Stimulated activated CD4-positive, alpha-beta T cell treated with anti-CD3 and anti-CD28 coated beads, Interleukin-12 subunit alpha, Interleukin-12 subunit beta, amount 100 ng/mL, for 48 hours (primary cell): ENCODE data around the gene CRTAC1.

ENCODE experiments used
- DNase-seq, 3 donors: peaks; one replicate each; pipeline ENCODE4 v3.0.0-alpha.2; 2020; ENCODE audit warnings: low read depth in 2 of 3, low spot score in 1 of 3

CRTAC1 gene

DNA sequence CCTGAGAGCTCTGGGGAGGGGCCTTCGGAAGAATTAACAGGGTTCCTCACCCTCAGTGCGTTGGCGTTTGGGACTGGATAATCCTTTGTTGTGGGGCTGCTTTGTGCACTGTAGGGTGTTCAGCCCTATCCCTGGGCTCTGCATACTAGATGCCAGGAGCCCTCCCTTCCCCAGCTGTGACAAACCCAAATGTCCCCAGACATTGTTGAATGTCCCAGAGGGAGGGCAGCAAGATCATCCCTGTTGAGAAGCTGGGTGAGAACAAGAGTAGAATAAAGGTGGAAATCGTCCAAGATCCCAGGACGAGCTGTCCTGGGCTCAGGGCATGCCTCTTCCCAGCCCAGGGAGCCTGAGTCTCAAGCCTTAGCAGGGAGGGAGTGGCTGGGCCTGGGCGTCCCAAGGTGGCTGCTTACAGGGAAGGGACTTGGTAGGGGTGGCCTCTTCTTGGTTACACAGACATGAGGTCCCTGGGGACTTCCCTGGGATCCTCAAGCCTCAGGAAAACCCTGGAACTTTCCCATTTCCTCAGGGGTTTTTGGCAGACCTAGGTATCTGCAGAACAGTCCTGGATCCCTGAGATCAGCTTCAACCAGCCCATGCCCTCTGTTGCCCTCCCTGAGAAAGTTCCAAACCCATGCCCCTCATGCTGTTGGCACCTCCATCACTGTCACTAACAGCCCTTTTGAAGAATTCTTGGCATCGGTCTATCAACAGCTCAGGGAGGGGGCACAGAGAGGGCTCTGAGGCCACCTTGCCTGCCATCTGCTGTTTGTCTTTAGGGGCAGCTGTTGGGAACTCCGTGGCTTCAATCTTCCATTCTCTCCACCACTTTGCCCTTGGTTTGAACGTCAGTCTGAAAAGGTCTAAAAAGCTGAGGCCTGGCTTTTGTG lies 127.0 kb downstream of the CRTAC1 start:
- no peak for DNase-seq

DNA sequence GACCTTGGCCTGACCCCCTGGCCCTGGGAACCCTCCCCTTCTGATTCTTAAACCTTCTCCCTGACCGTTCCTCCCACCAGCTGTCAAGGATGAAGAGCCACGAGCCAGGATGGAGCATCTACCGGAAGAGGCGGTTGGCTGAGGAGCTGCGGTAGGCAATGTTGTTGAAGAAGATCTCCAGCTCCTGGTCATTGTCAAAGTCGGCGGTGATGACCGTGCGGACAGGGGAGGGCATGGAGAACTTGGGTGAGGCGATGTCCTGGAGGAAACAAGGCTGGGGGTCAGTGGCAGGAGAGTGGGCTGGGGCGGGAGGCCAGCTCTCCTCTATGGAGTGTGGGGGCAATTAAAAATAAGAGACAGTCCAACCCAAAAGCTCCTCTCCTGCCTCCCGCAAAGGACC lies 129.0 kb downstream of the CRTAC1 start:
- DNase-seq: no peak

DNA sequence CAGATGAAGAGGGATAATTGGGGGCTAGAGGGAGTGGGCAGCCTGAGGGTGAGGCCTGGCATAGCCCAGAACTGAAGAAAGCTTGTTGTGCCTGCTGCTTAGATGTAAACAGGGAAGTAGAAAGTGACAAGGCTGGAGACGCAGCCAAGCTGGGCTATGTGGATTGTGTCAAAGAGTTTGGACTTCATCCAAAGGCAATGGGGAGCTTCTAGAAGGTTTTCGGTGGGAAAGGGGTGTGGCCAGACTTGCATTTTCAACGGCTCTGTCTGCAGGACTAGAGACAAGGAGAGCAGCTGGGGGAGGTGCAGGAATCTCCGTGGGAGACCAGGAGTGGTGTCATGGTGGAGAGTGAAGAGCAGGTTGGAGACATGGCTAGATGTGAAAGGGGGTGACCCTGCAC lies 132.0 kb downstream of the CRTAC1 start:
- DNase-seq: no peak

DNA sequence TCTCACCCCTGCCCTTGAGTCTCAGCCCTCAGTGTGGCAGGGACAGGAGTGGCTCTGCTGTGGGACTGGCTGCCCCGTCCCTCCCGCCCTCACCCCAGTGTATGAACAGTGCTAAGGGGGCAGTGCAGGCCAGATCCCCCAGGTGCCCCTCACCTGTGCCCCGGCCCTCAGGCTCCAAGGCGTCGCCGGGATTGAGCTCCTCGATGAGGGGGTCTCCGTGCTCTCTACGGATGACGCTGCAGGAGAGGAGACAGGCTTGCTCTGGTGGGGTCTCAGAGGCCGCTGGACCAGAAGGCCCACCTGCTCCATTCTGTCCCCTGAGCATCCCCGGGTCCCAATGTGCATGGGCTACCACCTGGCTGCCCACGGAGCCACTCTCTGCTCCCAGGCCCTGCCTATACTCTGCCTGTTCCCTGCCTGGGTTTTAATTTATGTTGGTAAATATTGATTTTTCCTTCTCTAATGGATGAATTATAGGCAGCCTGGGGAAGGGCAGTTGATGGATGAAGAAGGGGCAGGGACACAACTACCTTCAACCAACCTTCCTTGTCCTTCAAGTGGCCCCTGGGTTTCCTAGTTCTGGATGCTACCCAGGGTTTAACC lies 133.6 kb downstream of the CRTAC1 start:
- DNase-seq: no peak

DNA sequence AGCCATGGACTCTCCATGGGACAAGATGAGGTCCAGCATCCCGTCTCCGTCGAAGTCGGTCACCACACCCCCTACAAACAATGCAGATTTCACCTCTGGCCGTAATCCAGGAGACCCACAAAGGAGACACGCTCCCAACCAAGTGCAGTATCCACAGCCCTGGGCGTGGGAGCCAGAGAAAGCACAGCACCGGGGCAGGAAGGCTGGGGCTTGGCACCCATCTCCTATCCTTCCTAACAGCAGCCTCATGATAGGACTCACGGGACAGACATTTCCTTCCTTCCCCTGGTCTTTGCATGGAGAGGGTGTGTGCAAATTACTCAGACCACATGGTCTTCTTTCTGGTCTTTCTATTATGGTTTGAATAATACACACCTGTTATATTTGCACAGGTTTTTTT lies 134.5 kb downstream of the CRTAC1 start:
- no peak for DNase-seq

DNA sequence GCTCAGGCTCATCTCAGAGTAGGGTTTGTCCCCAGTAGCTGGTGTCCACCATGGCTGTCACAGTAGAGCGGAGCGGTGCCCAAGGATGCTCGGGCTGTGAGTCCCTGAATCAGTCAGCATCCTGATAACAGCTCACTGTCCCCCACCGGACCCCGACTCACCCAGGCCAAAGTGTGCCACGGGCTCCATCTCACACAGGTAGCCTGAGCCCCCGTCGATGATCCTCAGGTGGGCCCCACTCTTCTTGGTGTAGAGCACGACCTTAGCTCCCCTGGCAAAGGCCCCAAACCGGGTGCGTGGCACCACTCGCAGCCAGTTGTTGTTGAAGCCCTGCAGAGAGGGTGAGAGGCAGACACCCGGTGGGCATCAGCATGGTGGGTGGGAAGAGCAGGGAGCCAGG lies 135.3 kb downstream of the CRTAC1 start:
- DNase-seq: no peak

DNA sequence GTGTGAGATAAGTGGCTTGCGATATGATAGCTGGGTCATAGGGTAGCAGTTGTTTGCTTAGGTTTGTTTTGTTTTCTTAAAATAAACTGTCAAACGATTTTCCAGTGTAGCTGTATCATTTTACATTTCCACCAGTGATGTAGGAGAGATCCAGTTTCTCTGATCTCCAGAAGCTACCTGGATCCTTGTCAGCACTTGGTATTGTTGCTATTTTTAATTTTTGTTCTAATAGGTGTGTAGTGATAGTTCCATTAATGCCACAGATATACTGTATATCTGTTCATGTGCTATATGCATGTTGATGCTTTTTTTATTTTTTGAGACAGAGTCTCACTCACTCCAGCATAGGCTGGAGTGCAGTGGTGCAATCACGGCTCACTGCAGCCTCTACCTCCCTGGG lies 136.3 kb downstream of the CRTAC1 start:
- no peak for DNase-seq

DNA sequence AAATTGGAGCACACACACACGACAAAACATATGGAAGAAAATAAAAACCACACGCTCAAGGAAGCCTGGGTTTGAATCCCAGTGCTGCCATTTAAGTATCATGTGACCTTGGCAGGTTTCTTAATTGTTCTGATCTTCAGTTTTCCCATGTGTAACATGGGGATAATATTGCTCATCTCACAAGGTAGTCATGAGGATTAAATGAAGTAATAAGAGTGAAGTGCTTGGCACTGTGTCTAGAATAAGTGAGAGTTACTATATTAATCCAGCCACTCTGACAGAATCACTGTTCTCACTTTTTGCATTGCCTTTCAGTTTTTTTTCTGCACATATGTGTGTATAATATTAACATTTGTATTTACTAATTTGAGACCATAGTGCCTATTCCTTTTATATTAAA lies 137.5 kb downstream of the CRTAC1 start:
- no peak for DNase-seq

DNA sequence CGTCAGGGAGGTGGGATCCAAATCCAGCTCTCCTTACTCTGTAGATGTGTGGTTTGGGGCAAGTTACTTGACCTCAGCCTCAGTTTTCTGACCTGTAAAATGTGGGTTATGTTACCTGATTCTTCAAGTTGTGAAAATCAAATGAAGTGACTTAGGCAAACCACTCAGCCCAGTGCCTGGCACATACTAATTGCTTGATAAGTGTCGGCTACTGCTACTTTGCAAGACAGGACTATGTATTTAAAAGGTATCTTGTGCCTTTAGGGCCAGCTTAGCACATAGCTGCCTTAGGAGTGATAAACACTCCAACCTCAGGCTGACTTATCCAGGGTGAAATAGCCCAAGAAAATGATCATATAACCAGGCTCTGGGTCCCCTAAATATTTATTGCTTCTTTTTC lies 137.9 kb downstream of the CRTAC1 start:
- no peak for DNase-seq

DNA sequence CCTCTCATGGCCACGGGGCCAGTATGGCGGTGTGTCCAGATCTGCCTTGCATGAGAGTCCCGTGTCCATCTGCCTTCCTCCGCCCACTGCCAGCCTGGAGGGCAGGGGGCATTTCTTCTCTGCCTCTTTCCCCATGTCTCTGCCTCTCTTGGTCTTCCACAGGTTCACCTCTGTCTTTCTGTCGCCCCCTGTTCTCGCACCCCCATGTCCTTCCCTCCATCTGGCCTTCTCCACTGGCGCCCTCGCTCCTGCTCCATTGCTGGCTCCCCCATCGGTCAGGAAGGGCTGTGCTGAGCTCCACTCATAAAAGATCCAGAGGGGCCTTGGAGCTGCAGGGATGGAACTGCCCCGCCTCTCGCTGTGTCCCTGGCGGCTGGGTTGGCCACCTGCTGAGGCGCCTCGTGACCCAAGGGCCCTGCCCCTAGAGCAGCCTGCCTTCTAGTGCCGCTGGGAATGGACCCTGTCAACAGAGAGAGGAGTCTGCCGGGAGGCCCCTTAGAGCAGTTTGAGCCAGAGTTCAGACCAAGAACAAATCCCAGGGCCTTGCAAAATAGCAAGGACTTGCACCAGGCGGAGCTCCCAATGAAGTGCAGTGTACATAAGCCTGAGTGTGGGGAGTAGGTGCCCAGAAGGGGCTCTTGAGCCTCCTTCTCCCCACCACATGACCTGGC lies 138.8 kb downstream of the CRTAC1 start:
- no peak for DNase-seq

DNA sequence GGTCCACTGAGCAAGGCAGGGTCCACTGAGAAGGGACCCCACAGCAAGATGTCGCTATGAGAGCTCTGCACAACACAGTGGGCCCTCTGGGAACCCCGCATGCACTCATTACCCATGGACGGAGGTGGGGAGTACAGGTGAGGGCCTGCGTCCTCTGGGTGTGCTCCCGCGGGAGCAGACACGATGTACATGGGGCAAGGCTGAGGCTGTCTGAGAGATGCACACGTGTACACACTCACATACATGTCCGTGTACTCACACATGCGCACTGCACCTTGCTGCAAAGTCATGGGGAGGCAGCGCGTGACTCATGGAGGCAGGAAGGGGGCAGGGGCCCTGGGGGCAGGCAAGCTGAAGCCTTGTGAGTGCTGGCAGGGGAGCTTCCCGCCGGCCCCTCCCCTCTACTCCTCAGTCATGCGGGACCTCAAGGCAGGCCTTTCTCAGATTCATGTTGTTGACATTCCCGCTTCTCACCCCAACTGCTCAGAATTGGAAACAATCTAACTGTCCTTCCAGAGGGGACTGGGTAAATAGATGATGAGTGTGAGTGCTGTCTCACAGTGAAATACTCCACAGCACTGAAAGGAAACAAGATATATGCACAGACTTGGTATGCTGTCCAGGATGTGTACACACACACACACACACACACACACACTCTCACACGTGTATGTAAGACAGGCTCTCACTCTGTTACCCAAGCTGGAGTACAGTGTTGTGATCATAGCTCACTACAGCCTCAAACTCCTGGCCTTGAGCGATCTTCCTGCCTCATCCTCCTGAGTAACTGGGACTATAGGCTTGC lies 140.8 kb downstream of the CRTAC1 start:
- no peak for DNase-seq

DNA sequence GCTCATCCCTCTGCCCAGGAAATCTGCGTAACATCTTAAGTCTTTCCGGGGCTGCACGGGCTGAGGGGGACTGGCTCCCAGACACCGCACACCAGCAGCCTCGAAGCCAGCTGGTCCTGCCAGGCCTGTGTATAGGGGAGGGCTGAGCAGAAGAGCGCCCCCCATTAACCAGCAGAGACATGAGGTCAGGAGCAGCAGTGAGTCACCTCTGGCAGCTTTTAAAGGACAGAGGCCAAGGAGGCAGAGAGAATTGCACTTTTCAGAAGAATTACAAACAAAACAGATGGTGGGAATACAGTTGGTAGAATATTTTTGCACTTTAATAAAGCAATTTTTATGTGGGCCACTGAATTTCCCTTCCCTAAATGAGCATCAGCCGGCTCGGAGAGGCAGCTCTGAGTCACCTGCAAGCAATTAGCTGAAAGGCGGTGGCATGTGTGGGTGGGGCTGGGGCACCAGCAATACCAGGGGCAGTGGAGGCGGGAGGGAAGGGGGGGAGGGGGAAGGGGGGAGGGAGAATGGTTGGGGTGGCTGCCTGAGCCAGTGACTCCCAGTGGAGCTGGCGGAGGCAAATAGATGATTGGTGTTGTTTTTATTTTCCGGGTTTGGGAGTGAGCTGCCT lies 141.7 kb downstream of the CRTAC1 start:
- no peak for DNase-seq

DNA sequence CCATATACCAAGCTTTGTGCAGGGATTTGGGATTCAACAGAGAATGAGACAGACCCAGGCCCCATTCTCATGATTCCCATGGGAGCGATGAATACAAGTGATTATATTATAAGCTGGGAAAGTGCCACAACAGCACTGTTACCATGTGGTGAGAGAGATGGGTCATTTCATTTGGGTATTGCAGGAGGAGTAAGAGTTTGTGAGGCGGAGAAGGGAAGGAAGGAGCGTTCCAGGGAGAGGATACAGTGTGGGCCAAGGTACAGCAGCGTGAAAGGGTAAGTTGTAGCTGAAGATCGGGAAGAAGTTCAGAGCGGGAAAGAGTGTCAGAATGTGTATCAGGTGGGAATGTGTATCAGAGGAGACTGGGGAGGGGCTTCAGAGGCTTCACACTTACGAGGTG lies 142.3 kb downstream of the CRTAC1 start:
- DNase-seq: no peak

DNA sequence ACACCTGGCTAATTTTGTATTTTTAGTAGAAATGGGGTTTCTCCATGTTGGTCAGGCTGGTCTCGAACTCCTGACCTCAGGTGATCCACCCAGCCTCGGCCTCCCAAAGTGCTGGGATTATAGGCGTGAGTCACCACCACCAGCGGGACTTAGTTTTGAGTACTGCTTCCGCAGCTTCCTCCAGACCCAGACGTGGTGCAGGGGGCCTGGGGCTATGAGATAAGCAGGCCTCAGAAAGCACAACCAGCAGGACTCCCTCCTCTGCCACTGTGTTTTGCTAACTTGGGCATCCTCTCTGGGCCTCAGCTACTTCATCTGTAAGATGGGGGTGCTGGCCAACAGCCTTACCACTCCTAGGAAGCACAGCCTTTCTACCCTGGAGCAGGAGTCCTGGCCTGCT lies 143.0 kb downstream of the CRTAC1 start:
- DNase-seq: no peak

DNA sequence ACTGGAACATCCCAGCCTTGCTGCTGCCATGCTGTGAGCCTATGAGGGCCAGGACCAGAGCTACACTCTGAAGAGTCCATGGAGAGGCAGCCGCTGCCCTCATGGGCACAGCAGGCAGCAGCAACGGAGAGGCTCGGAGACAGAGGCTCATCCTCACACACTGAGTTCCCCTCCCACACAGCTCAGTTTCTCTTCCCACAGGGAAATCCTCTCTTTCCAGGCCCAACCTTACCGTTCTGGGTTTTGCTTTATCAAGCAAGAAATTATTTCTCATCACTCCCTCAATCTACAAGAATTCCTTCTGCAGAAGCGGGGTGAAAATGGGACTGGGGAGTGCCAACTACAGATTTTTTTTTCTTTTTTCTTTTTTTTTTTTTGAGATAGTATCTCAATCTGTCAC lies 144.1 kb downstream of the CRTAC1 start:
- no peak for DNase-seq

DNA sequence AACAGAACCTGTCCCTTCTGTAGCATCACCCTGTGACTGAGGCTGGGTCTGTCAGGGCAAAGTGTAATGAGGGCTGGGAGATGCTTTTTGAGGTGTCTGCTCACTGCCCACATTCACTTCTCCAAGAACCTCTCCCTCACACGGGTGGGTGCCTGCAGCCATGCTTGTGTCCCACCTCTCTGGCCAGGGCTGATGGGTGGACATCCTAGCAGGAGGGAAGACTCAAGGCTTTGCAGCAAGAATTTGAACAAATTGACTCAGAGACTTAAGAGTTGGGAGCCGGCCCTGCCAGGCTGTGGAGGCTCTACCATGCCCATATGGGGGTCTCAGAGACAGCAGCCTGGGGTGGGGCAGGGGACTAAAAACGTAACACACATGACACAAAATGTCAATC lies 147.3 kb downstream of the CRTAC1 start:
- no peak for DNase-seq

DNA sequence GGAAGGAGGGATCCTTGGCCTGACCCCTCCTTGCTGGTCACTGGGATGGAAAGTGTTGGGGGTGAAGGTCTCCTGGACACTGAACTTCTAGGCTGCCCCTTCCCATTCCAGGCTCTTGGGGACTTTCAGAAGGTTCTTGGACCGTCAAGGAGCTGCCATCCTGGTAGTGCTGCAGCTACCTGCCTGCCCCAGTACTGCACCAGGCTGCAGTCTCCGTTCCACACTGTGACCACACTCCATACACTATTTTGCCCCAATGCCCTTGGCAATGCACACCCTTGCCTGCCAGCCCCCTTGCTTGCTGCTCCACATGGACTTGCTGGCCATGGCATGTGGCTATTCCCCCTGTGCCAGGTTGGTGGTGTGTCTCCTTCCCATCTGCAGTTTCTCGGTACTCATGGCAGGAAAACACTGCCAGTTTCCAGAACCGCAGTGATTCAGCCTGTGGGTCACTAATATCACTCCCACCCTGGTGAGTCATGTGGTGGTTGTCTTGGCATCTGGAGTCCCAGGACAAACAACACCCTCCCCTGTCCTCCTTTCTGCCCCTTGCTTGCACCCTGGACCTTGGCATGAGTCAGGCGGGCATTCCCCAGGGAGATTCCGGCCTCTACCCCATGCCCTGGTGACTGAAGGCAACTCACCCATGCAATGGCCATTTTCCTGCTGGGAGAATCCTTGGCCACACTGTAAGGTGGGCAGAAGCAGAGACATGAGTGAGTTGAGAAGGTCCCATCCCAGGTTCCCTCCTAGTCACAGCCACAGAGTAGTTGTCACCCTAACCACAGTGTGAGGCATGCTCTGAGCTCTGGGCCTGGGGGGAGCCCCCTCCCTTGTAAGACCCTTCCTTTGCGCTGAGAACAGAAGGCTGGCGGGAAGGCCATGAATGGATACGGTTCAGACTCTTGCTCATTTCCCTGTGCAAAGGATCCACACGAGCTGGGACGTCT lies 148.0 kb downstream of the CRTAC1 start:
- peak in 1 of 3 donors; percentile 57 for DNase-seq

DNA sequence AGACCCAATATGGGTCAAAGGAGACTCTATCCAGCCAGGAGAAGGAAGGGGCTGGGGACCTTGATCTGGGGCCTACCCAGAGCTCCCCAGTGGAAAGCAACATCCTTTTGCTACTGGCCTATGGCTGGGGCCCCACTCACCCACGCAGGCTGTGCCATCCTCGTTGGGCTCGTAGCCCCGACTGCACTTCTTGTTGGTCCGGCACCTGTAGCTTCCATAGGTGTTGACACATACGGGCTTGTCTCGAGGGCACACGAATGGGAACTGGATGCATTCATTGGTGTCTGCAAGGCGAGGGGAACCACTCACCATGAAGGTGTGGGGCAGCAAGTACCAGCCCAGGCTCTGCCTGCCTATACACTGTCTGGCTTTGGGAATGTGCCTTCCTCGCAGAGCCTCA lies 150.3 kb downstream of the CRTAC1 start:
- DNase-seq: no peak

DNA sequence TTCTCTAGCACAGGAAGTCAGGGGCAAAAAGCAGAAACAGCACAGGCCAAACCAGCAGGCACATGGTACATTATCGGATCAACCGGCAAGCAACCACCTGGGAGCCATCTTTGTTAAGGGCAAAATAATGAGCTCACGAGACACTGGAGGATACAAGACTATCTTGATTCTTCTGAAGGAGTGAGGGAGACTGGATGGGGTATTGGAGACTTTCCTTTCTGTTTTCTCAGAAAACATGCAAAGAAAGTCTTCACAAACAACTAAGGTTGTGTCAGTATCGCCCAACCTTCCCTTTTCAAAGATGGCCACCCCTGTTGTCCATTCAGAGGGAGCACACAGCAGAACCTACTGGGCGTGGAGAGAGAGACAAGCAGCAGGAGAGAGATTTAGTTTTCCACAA lies 151.2 kb downstream of the CRTAC1 start:
- DNase-seq: no peak

DNA sequence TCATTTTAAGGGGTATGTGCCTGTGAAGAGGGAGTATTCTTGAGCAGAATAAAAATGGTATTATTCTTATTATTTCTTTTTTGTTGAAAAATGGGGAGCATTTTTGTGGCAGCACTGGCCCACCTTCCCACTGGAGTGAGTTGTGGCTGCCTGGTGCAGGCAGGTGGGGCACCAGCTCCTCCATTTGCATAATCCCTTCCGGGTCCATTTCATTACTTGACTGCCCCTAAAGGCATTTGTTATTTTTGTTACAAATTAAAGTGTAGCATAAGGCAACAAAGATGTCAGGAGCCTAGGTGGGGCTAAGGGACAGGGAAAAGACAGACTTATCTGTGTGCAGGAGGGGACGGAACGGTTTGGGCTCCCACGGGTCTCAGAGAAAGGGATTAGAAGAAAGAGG lies 154.0 kb downstream of the CRTAC1 start:
- no peak for DNase-seq
